K562 (cell line): Measurements from ENCODE around the gene CUX1. TPM values are rescaled to one million over a fixed set of nuclear protein-coding genes. Genes with fewer than 3 reads are reported as not detected.

Experiments used
- ARID3A ChIP-seq: IDR thresholded peaks from 2 replicates; pipeline ENCODE4 v1.6.1; 2012; ENCODE audit warnings: low read depth, low read length, improper control_type of control experiment, borderline replicate concordance
- ATF1 ChIP-seq, 2 experiments: fragments of 450-650 bp in 1 of 2; IDR thresholded peaks; 2 replicates each; pipeline ENCODE4 v1.6.1; 2016; ENCODE audit warnings: missing compliant biosample characterization in 1 of 2, missing genetic modification characterization in 1 of 2
- CBFB ChIP-seq: sonication (generic); formaldehyde crosslinking; IDR thresholded peaks from 2 replicates; pipeline ENCODE4 v1.4.0; 2020; ENCODE audit warnings: mild to moderate bottlenecking, missing genetic modification reagents
- FOSL1 ChIP-seq: fragments of 200-800 bp; sonication (Bioruptor generic); conservative IDR thresholded peaks from 2 replicates; pipeline ENCODE4 v1.6.1; 2016; ENCODE audit warnings: missing genetic modification characterization, missing compliant biosample characterization
- HMG20A ChIP-seq: fragments of 450-650 bp; formaldehyde crosslinking; conservative IDR thresholded peaks from 2 replicates; pipeline ENCODE4 v1.4.0; 2020; ENCODE audit warnings: mild to moderate bottlenecking, mixed read lengths
- HNRNPH1 ChIP-seq: fragments of 200-400 bp; formaldehyde crosslinking; optimal IDR thresholded peaks from 2 replicates; pipeline ENCODE3; 2017; ENCODE audit warnings: low read depth, mild to moderate bottlenecking, low read length, moderate library complexity
- MEIS2 ChIP-seq: fragments of 450-650 bp; IDR thresholded peaks from 2 replicates; pipeline ENCODE4 v1.6.1; 2014; ENCODE audit warnings: mild to moderate bottlenecking; ENCODE audit not compliant: partially characterized antibody
- MIER1 ChIP-seq: fragments of 450-650 bp; IDR thresholded peaks from 2 replicates; pipeline ENCODE4 v1.6.1; 2016; ENCODE audit warnings: antibody characterized with exemption, mild to moderate bottlenecking, low read depth
- NFE2 ChIP-seq: IDR thresholded peaks from 2 replicates; pipeline ENCODE4 v1.6.1; 2014; ENCODE audit warnings: antibody characterized with exemption, low read depth
- RBM25 ChIP-seq: fragments of 200-400 bp; formaldehyde crosslinking; IDR thresholded peaks from 2 replicates; pipeline ENCODE4 v1.6.1; 2018; ENCODE audit warnings: low read length, low read depth, moderate library complexity; ENCODE audit not compliant: severe bottlenecking
- RCOR1 ChIP-seq, 2 experiments: IDR thresholded peaks; 2 replicates each; pipeline ENCODE4 v1.6.1; 2012; ENCODE audit warnings: low read depth in 2 of 2, low read length in 2 of 2, borderline replicate concordance in 1 of 2, improper control_type of control experiment in 1 of 2
- SUPT5H ChIP-seq: fragments of 450-650 bp; IDR thresholded peaks from 2 replicates; pipeline ENCODE4 v1.6.1; 2016
- TCF7 ChIP-seq: sonication (generic); IDR thresholded peaks from 2 replicates; pipeline ENCODE4 v1.6.1; 2016; ENCODE audit warnings: antibody characterized with exemption, borderline replicate concordance
- TSHZ1 ChIP-seq: fragments of 250-450 bp; sonication (Bioruptor Pico); IDR thresholded peaks from 2 replicates; pipeline ENCODE4 v1.4.0; 2020; ENCODE audit warnings: mild to moderate bottlenecking, moderate library complexity
- U2AF1 ChIP-seq: fragments of 200-400 bp; formaldehyde crosslinking; optimal IDR thresholded peaks from 2 replicates; pipeline ENCODE3; 2017; ENCODE audit warnings: mild to moderate bottlenecking, low read depth, low read length, moderate library complexity
- UBTF ChIP-seq, 2 experiments: IDR thresholded peaks; 2 replicates each; pipeline ENCODE4 v1.6.1; 2012; ENCODE audit warnings: improper control_type of control experiment in 2 of 2, low read depth in 2 of 2, low read length in 2 of 2, borderline replicate concordance in 1 of 2
- USF1 ChIP-seq: sonication (generic); formaldehyde crosslinking; IDR thresholded peaks from 2 replicates; pipeline ENCODE4 v1.9.0; 2022; ENCODE audit warnings: mild to moderate bottlenecking, missing genetic modification reagents
- ZBTB2 ChIP-seq: fragments of 450-650 bp; IDR thresholded peaks from 2 replicates; pipeline ENCODE4 v1.6.1; 2016; ENCODE audit warnings: antibody characterized with exemption
- ZFX ChIP-seq: sonication (generic); formaldehyde crosslinking; IDR thresholded peaks from 2 replicates; pipeline ENCODE4 v1.8.0; 2022; ENCODE audit warnings: mild to moderate bottlenecking, missing genetic modification reagents, moderate library complexity
- ZNF764 ChIP-seq: fragments of 250-450 bp; sonication (Bioruptor Pico); IDR thresholded peaks from 2 replicates; pipeline ENCODE4 v1.4.0; 2020; ENCODE audit warnings: low read depth, mild to moderate bottlenecking, moderate library complexity
- polyA plus RNA-seq, 8 experiments: library from polyadenylated mRNA; depleted of rRNA in 4 of 8; stranded (reverse) in 5 of 8; unstranded in 3 of 8; fragments of >200 nt; fragmentation: Nextera tagmentation in 2 of 8; fragmentation: Illumina TruSeq in 1 of 8; extraction: Ambion mirVana in 2 of 8; extraction: Trizol in 1 of 8; gene quantifications; 2 replicates each; pipeline versions ENCODE4 v1.2.1 to v1.2.3, GENCODE V29; 2011 to 2014; ENCODE audit warnings: inconsistent platforms in 1 of 8, missing spikeins in 1 of 8
- total RNA-seq, 7 experiments: library from RNA; depleted of rRNA in 6 of 7; stranded (reverse); fragments of >200 nt in 6 of 7; fragmentation: Illumina TruSeq in 2 of 7; extraction: Trizol in 2 of 7; gene quantifications; 2 replicates each; pipeline versions ENCODE4 v1.2.1 to v1.2.3, GENCODE V29; 2011 to 2021; ENCODE audit warnings: low replicate concordance in 1 of 7

CUX1 gene
- total and polyA plus RNA-seq, 9 of the 15 experiments (the other 6 are each of a cell fraction or from before 2014, with no cell fraction given): 3.6 to 55.3 (median 25.2) TPM

- TF ChIP-seq ZNF764 (no peak), ZBTB2 (no peak), U2AF1 (no peak), HMG20A (no peak), TSHZ1 (CRISPR knock-in tag) (no peak), ARID3A (no peak), HNRNPH1 (no peak), SUPT5H (no peak), MEIS2 (no peak), RCOR1 (IDR thresholded peaks at IDR 0.05; ENCODE audit: borderline replicate concordance in 1 of 2, low read depth in 2 of 2, low read length in 2 of 2) (no peak), FOSL1 (tag) (peak; percentile 90), CBFB (CRISPR knock-in tag) (no peak), ATF1 (CRISPR knock-in tag; IDR thresholded peaks at IDR 0.05) (no peak), ATF1 (tag; IDR thresholded peaks at IDR 0.05) (no peak), MIER1 (no peak), RBM25 (no peak), NFE2 (no peak), TCF7 (no peak), ZFX (CRISPR knock-in tag) (peak; percentile 42), UBTF (IDR thresholded peaks at IDR 0.05; ENCODE audit: borderline replicate concordance in 1 of 2, low read depth in 2 of 2, low read length in 2 of 2) (no peak), USF1 (CRISPR knock-in tag) (peak; percentile 79)
These were observed 106.7 kb downstream of the CUX1 start (continued) for GRCh38 chr7:101924171-101924570.
